PC-3 (cell line): Measurements from ENCODE around the gene MYO19.

Experiments
- EZH2phosphoT487 ChIP-seq: fragments of 300-600 bp; sonication (generic); IDR thresholded peaks from 2 replicates; pipeline ENCODE4 v1.6.1; 2018; ENCODE audit warnings: mild to moderate bottlenecking, antibody characterized with exemption, low read length, borderline replicate concordance
- TF ChIP-seq, protein P1 (sequence below): fragments of 300-600 bp; sonication (generic); conservative IDR thresholded peaks from 2 replicates; pipeline ENCODE4 v1.5.1; 2017; ENCODE audit warnings: antibody characterized with exemption, low read depth, mild to moderate bottlenecking, low read length

DNA sequence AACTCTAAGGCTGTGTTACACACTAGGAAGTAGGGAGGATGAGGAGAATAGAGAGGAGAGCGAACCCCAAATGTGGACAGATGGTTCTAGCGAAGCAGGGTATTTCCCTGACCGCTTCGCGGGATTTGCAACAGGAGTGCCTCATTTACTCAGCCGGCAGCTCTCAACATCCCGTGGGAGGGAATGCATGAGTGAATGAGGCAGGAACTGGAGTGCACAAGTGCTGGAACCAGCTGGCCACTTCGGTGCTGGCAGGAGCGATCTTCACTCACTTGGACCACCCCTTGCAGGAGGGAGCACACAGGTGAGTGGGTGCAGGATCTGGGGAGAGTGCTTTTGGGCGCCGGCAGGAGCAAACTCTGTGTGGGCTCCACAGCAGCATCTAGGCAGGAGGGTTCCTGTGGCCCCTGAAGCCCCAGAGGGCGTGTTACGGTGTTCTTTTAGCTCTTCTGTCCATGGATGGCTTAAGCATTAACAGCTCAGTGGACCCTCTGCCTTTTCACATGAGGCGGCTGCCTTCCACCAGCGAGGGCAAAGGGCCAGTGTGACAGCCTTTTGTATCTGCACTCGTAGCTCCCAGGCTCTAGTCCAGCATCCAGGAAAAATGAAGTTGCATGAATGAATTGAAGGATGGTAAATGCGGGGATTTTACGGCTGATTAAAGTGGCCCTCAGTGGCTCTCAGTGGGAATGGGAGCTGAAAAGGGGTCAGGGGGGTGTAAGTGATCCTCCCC is 65.6 kb downstream of the MYO19 start:
- TF ChIP-seq, protein P1, sequence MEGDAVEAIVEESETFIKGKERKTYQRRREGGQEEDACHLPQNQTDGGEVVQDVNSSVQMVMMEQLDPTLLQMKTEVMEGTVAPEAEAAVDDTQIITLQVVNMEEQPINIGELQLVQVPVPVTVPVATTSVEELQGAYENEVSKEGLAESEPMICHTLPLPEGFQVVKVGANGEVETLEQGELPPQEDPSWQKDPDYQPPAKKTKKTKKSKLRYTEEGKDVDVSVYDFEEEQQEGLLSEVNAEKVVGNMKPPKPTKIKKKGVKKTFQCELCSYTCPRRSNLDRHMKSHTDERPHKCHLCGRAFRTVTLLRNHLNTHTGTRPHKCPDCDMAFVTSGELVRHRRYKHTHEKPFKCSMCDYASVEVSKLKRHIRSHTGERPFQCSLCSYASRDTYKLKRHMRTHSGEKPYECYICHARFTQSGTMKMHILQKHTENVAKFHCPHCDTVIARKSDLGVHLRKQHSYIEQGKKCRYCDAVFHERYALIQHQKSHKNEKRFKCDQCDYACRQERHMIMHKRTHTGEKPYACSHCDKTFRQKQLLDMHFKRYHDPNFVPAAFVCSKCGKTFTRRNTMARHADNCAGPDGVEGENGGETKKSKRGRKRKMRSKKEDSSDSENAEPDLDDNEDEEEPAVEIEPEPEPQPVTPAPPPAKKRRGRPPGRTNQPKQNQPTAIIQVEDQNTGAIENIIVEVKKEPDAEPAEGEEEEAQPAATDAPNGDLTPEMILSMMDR = no peak
- no peak for TF ChIP-seq EZH2phosphoT487
